HCT116 (cell line): Measurements from ENCODE around the gene RAPGEF1. TPM values are rescaled to one million over a fixed set of nuclear protein-coding genes. Genes with fewer than 3 reads are reported as not detected.

ENCODE experiments used
- ATAC-seq: fragments of 200-7000 bp; cut with Tn5 transposase; 2 replicates; pipeline ENCODE4 v1.9.1; 2020; ENCODE audit warnings: mild to moderate bottlenecking, moderate library complexity
- BruUV-seq: library from RNA; stranded (reverse); fragments of 400-500 nt; replicated peaks from 2 replicates; lab custom pipeline; 2021; lab: Mats Ljungman, UMichigan
- CTCF ChIA-PET: fragments of 300-600 bp; sonication (Branson Sonifier 250); formaldehyde crosslinking; loops from one replicate; lab custom pipeline; 2021; ENCODE audit warnings: antibody characterized with exemption; lab: Charles Lee
- POLR2A ChIA-PET: fragments of 300-600, 350-600 bp; sonication (Branson Sonifier 250); formaldehyde crosslinking; loops from one replicate; lab custom pipeline; 2021; ENCODE audit warnings: antibody characterized with exemption; lab: Charles Lee
- RAD21 ChIA-PET, 2 experiments: fragments of 300-600 bp; sonication (Branson Sonifier 250); formaldehyde crosslinking; loops; one replicate each; lab custom pipeline; 2023; ENCODE audit warnings: low total read pairs in 2 of 2; ENCODE audit not compliant: uncharacterized antibody in 2 of 2, unreplicated experiment in 2 of 2, low non-redundant PET in 1 of 2; lab: Charles Lee
- DNase-seq: peaks from one replicate; pipeline ENCODE4 v3.0.0-alpha.2; 2010; ENCODE audit warnings: low read depth, low spot score
- H2AFZ ChIP-seq: fragments of 200-600 bp; shearing (Covaris generic), sonication (generic); 2 replicates; pipeline ENCODE4 v1.6.1; 2017; ENCODE audit warnings: low read depth, mixed run types, mixed read lengths, antibody characterized with exemption, low read length; ENCODE audit not compliant: poor library complexity, severe bottlenecking
- H3K27ac ChIP-seq: 2 replicates; pipeline ENCODE4 v1.5.1; 2012; ENCODE audit warnings: low read depth, low read length
- H3K27me3 ChIP-seq: fragments of 200-600 bp; sonication (generic); 2 replicates; pipeline ENCODE4 v1.6.1; 2016; ENCODE audit warnings: mixed run types, low read length, mixed read lengths; ENCODE audit not compliant: insufficient read depth
- H3K36me3 ChIP-seq, 2 experiments: fragments of 200-500 bp in 1 of 2; fragments of 200-600 bp in 1 of 2; sonication (Bioruptor generic) in 1 of 2; sonication (generic) in 1 of 2; 2 replicates each; pipeline versions ENCODE4 v1.5.1 to v1.6.1; 2014 to 2016; ENCODE audit warnings: low read length in 2 of 2, inconsistent platforms in 1 of 2, mixed read lengths in 1 of 2, mixed run types in 1 of 2; ENCODE audit not compliant: insufficient read depth in 2 of 2, control insufficient read depth in 1 of 2
- H3K4me1 ChIP-seq, 2 experiments: fragments of 200-600 bp in 1 of 2; sonication (generic) in 1 of 2; 2 replicates each; pipeline versions ENCODE4 v1.5.1 to v1.6.1; 2012 to 2017; ENCODE audit warnings: low read length in 2 of 2, inconsistent platforms in 1 of 2, mild to moderate bottlenecking in 1 of 2, mixed read lengths in 1 of 2, mixed run types in 1 of 2, moderate library complexity in 1 of 2; ENCODE audit not compliant: insufficient read depth in 2 of 2, control insufficient read depth in 1 of 2
- H3K4me2 ChIP-seq: fragments of 200-600 bp; sonication (generic); 2 replicates; pipeline ENCODE4 v1.6.1; 2017; ENCODE audit warnings: mixed run types, low read length, mixed read lengths
- H3K4me3 ChIP-seq, 2 experiments: fragments of 200-600 bp in 1 of 2; sonication (generic) in 1 of 2; replicated peaks in 1 of 2; 2 replicates each; pipeline ENCODE4 v1.5.1; 2011 to 2016; ENCODE audit warnings: low read length in 2 of 2, control low read depth in 1 of 2, low read depth in 1 of 2, mild to moderate bottlenecking in 1 of 2, mixed read lengths in 1 of 2, mixed run types in 1 of 2
- H3K79me2 ChIP-seq: fragments of 200-600 bp; sonication (generic); 2 replicates; pipeline ENCODE4 v1.6.1; 2017; ENCODE audit warnings: mild to moderate bottlenecking, mixed run types, low read length, moderate library complexity, mixed read lengths; ENCODE audit not compliant: insufficient read depth
- H3K9ac ChIP-seq: fragments of 200-600 bp; sonication (generic); 2 replicates; pipeline ENCODE4 v1.6.1; 2016; ENCODE audit warnings: low read length, mixed read lengths
- H3K9me2 ChIP-seq: fragments of 200-600 bp; sonication (generic), shearing (Covaris generic); 2 replicates; pipeline ENCODE4 v1.6.1; 2017; ENCODE audit warnings: mixed run types, mild to moderate bottlenecking, moderate library complexity; ENCODE audit not compliant: insufficient read depth
- H3K9me3 ChIP-seq, 2 experiments: fragments of 200-500 bp in 1 of 2; fragments of 200-600 bp in 1 of 2; sonication (Bioruptor generic) in 1 of 2; sonication (generic) in 1 of 2; 2 replicates each; pipeline ENCODE4 v1.6.1; 2014 to 2017; ENCODE audit warnings: low read length in 2 of 2, mixed read lengths in 2 of 2, inconsistent platforms in 1 of 2, low read depth in 1 of 2, mild to moderate bottlenecking in 1 of 2, mixed run types in 1 of 2, moderate library complexity in 1 of 2; ENCODE audit not compliant: control insufficient read depth in 1 of 2, insufficient read depth in 1 of 2
- H4K20me1 ChIP-seq: fragments of 200-600 bp; sonication (generic), shearing (Covaris generic); 2 replicates; pipeline ENCODE4 v1.6.1; 2017; ENCODE audit warnings: mixed run types, mild to moderate bottlenecking, moderate library complexity; ENCODE audit not compliant: insufficient read depth
- CEBPB ChIP-seq: IDR thresholded peaks from 2 replicates; pipeline ENCODE4 v1.6.1; 2012; ENCODE audit warnings: low read depth
- EGR1 ChIP-seq: IDR thresholded peaks from 2 replicates; pipeline ENCODE4 v1.6.1; 2012; ENCODE audit warnings: low read depth
- ELF1 ChIP-seq: IDR thresholded peaks from 2 replicates; pipeline ENCODE4 v1.6.1; 2012; ENCODE audit warnings: low read depth, borderline replicate concordance
- EZH2phosphoT487 ChIP-seq: fragments of 200-600 bp; IDR thresholded peaks from 2 replicates; pipeline ENCODE4 v1.6.1; 2018; ENCODE audit warnings: antibody characterized with exemption, borderline replicate concordance
- FOSL1 ChIP-seq: IDR thresholded peaks from 2 replicates; pipeline ENCODE4 v1.6.1; 2012; ENCODE audit warnings: low read depth
- JUND ChIP-seq: IDR thresholded peaks from 2 replicates; pipeline ENCODE4 v1.6.1; 2012
- POLR2AphosphoS5 ChIP-seq: IDR thresholded peaks from 2 replicates; pipeline ENCODE4 v1.6.1; 2011; ENCODE audit warnings: mild to moderate bottlenecking, low read depth, low read length, moderate library complexity
- RAD21 ChIP-seq: IDR thresholded peaks from 2 replicates; pipeline ENCODE4 v1.6.1; 2012; ENCODE audit warnings: low read depth, mild to moderate bottlenecking
- SP1 ChIP-seq: IDR thresholded peaks from 2 replicates; pipeline ENCODE4 v1.6.1; 2012; ENCODE audit warnings: low read depth
- SRF ChIP-seq: IDR thresholded peaks from 2 replicates; pipeline ENCODE4 v1.6.1; 2012; ENCODE audit warnings: low read depth
- YY1 ChIP-seq: IDR thresholded peaks from 2 replicates; pipeline ENCODE4 v1.6.1; 2011; ENCODE audit warnings: low read length, low read depth, moderate library complexity, mild to moderate bottlenecking; ENCODE audit not compliant: insufficient replicate concordance; ENCODE audit errors: extremely low read depth
- ZNF274 ChIP-seq: fragments of 200-500 bp; sonication (Bioruptor generic); IDR thresholded peaks from 2 replicates; pipeline ENCODE4 v1.6.1; 2014; ENCODE audit warnings: mild to moderate bottlenecking, low read depth, low read length, inconsistent platforms
- intact Hi-C: fragments of 100-400 bp; cut with micrococcal nuclease; formaldehyde crosslinking; loops from 2 replicates; pipeline ENCODE4 v1.10.0; 2022
- total RNA-seq: library from RNA; stranded (reverse); gene quantifications from one replicate; pipeline ENCODE4 v1.2.1, GENCODE V29; 2021; ENCODE audit not compliant: unreplicated experiment
- TF ChIP-seq, protein P1 (sequence below), 3 experiments: fragments of 200-600 bp in 1 of 3; sonication (generic) in 1 of 3; IDR thresholded peaks in 2 of 3; conservative IDR thresholded peaks in 1 of 3; 2 replicates each; pipeline ENCODE4 v1.5.1; 2012 to 2017; ENCODE audit warnings: low read depth in 2 of 3, low read length in 2 of 3, antibody characterized with exemption in 1 of 3, borderline replicate concordance in 1 of 3, control low read depth in 1 of 3, mild to moderate bottlenecking in 1 of 3, mixed read lengths in 1 of 3, mixed run types in 1 of 3, moderate library complexity in 1 of 3; ENCODE audit not compliant: insufficient read depth in 1 of 3
- TF ChIP-seq, protein P2 (sequence below): IDR thresholded peaks from 2 replicates; pipeline ENCODE4 v1.6.1; 2012

Gene RAPGEF1
- total RNA-seq, 1 experiment from 2014 or later: 43.0 TPM

DNA sequence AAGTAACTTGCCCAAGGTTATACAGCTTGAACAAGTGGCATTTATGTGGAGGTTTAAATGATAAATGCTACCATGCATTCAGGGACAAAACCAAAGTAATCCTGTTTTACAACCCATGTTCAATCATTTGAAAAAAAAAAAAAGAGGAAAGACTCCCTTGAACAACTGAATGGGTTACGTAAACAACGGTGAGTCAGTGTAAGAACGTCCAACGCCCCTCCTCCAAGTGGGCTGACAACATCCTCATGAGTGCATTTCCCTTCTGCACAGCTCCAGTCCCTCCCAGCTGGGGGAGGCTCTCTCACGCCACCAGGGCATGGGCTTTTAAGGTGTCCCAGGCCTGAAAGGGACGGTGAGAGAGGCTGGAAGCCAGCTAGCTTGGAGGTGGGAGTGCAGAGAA lies 104.6 kb downstream of the RAPGEF1 start:
- H3K27ac ChIP-seq: peak overlapping the region; percentile 36; the same call in 1 of the 2 replicates
- DNase-seq (peak; percentile 71), ATAC-seq (peak; percentile 99)
- ChIA-PET CTCF (no interaction called here), POLR2A (interaction anchor here (0.7 kb wide), 2 partner anchors 17 to 349 kb away, joined by 3 read pairs; no protein-coding TSS in a partner anchor), RAD21 (interaction anchor here in 1 of 2 experiments (0.6 kb wide), 1 partner anchor 82 kb away, joined by 3 read pairs; no protein-coding TSS in a partner anchor)
- peak overlapping the region; percentile 19 for H3K9ac ChIP-seq
- peak overlapping the region; percentile 64 for H3K4me2 ChIP-seq
- no peaks in the 10 kb centered on the region for H3K9me2 ChIP-seq
- no peaks in the 10 kb centered on the region for H3K27me3 ChIP-seq
- H3K36me3 ChIP-seq: no peaks in the 10 kb centered on the region
- TF ChIP-seq RAD21 (peak; percentile 39), SRF (0 out of 2 replicates have a peak, but pooled peaks have one; percentile 16), SP1 (peak; percentile 48; the same call in 1 of the 2 replicates), POLR2AphosphoS5 (peak; percentile 14; the same call in 1 of the 2 replicates), EGR1 (no peak), JUND (peak; percentile 50), CEBPB (peak; percentile 78), YY1 (no peak), ELF1 (no peak), EZH2phosphoT487 (no peak), FOSL1 (peak; percentile 40), ZNF274 (no peak)
- TF ChIP-seq, protein P1, sequence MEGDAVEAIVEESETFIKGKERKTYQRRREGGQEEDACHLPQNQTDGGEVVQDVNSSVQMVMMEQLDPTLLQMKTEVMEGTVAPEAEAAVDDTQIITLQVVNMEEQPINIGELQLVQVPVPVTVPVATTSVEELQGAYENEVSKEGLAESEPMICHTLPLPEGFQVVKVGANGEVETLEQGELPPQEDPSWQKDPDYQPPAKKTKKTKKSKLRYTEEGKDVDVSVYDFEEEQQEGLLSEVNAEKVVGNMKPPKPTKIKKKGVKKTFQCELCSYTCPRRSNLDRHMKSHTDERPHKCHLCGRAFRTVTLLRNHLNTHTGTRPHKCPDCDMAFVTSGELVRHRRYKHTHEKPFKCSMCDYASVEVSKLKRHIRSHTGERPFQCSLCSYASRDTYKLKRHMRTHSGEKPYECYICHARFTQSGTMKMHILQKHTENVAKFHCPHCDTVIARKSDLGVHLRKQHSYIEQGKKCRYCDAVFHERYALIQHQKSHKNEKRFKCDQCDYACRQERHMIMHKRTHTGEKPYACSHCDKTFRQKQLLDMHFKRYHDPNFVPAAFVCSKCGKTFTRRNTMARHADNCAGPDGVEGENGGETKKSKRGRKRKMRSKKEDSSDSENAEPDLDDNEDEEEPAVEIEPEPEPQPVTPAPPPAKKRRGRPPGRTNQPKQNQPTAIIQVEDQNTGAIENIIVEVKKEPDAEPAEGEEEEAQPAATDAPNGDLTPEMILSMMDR (IDR thresholded peaks at IDR 0.05 in 2 of 3, conservative IDR thresholded peaks at IDR 0.05 in 1 of 3; ENCODE audit: borderline replicate concordance in 1 of 3, insufficient read depth in 1 of 3, low read depth in 2 of 3, low read length in 2 of 3): peak in 1 of 3 experiments; percentile 17; a peak in 1 of 6 replicates
- TF ChIP-seq, protein P2, sequence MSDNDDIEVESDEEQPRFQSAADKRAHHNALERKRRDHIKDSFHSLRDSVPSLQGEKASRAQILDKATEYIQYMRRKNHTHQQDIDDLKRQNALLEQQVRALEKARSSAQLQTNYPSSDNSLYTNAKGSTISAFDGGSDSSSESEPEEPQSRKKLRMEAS: no peak
- peaks cover 12 to 21% of the 10 kb centered on the region in 2 experiments for H3K4me1 ChIP-seq
- BruUV-seq: no TSS peak
- no peak overlapping the region for H2AFZ ChIP-seq
- intact Hi-C loops: no loop called here
- H3K79me2 ChIP-seq: no peaks in the 10 kb centered on the region
- H3K9me3 ChIP-seq: no peaks in the 10 kb centered on the region
- no peaks in the 10 kb centered on the region for H4K20me1 ChIP-seq
- H3K4me3 ChIP-seq: 0 out of 4 replicates have a peak overlapping the region, but pooled peaks of 1 of the 2 experiments have one; percentile 9
